Kidney (tissue), 14 donors: ENCODE results near the gene GFOD2. TPM values are rescaled to one million over a fixed set of nuclear protein-coding genes. Genes with fewer than 3 reads are reported as not detected.

ENCODE experiments used
- DNase-seq, 5 donors: peaks; one replicate each; pipeline ENCODE4 v3.0.0-alpha.2; 2013 to 2020
- FAIRE-seq: peaks from 2 replicates; lab custom pipeline; 2012; peaks lifted over from hg19 to GRCh38; lab: Jason Lieb, UNC
- H3K27ac ChIP-seq, 2 donors: one replicate each; pipeline ENCODE4 v1.7.0; 2013; ENCODE audit warnings: low read depth in 2 of 2, low read length in 2 of 2, inconsistent platforms in 1 of 2
- H3K27me3 ChIP-seq: one replicate; pipeline ENCODE4 v1.7.1; 2013; ENCODE audit warnings: low read length, inconsistent platforms; ENCODE audit not compliant: control insufficient read depth, insufficient read depth
- H3K36me3 ChIP-seq, 3 donors: one replicate each; pipeline versions ENCODE4 v1.7.0 to v1.7.1; 2013; ENCODE audit warnings: low read length in 3 of 3, control low read depth in 1 of 3, inconsistent platforms in 1 of 3; ENCODE audit not compliant: insufficient read depth in 3 of 3, control insufficient read depth in 2 of 3
- H3K4me1 ChIP-seq, 3 donors: one replicate each; pipeline versions ENCODE4 v1.7.0 to v1.7.1; 2013; ENCODE audit warnings: low read length in 3 of 3, inconsistent platforms in 1 of 3, low read depth in 1 of 3; ENCODE audit not compliant: control insufficient read depth in 2 of 3, insufficient read depth in 2 of 3
- H3K4me3 ChIP-seq, 3 donors: one replicate each; pipeline versions ENCODE4 v1.7.0 to v1.8.1; 2013; ENCODE audit warnings: low read length in 3 of 3, control low read depth in 1 of 3, inconsistent platforms in 1 of 3
- H3K9ac ChIP-seq, 3 donors: one replicate each; pipeline versions ENCODE4 v1.7.0 to v1.7.1; 2013; ENCODE audit warnings: low read length in 3 of 3, control low read depth in 1 of 3, inconsistent platforms in 1 of 3
- H3K9me3 ChIP-seq, 3 donors: one replicate each; pipeline versions ENCODE4 v1.7.0 to v1.7.1; 2013; ENCODE audit warnings: low read length in 3 of 3, control low read depth in 1 of 3, inconsistent platforms in 1 of 3; ENCODE audit not compliant: control insufficient read depth in 2 of 3, insufficient read depth in 1 of 3
- intact Hi-C: fragments of 100-400 bp; cut with DNase I; formaldehyde crosslinking; loops from one replicate; pipeline ENCODE4 v1.11.1; 2022
- polyA plus RNA-seq: library from polyadenylated mRNA; stranded (reverse); fragments of 350-450 nt; fragmentation: Illumina TruSeq; extraction: RNeasy Lipid Tissue Mini Kit (QIAGEN cat#74804); gene quantifications from one replicate; pipeline ENCODE4 v1.2.3, GENCODE V29; 2014; ENCODE audit warnings: low read depth, low replicate concordance; ENCODE audit not compliant: insufficient read depth
- total RNA-seq: library from RNA; stranded (reverse); fragmentation: NEBNext Ultra II Directional; extraction: Animal tissue kit (Norgen Biotek cat#: 25700); gene quantifications from one replicate; pipeline ENCODE4 v1.2.1, GENCODE V29; 2021
- TF ChIP-seq, protein P1 (sequence below): IDR thresholded peaks from 3 replicates; pipeline ENCODE4 v1.5.1; 2012; ENCODE audit warnings: mild to moderate bottlenecking, moderate library complexity, borderline replicate concordance; ENCODE audit not compliant: insufficient read depth; ENCODE audit errors: extremely low read depth
- donor health status: control.
- donor health status: control.
- donor health status: control.
- donor health status: control.
- donor health status: control.
- donor health status: DM: yes; HTN: yes; CAD: no.
- donor health status: Normal renal cell carcinoma (clear cell type).

The GFOD2 gene
- total and polyA plus RNA-seq, 2 donors from 2014 or later, result 14.5 to 24.5 TPM

DNA sequence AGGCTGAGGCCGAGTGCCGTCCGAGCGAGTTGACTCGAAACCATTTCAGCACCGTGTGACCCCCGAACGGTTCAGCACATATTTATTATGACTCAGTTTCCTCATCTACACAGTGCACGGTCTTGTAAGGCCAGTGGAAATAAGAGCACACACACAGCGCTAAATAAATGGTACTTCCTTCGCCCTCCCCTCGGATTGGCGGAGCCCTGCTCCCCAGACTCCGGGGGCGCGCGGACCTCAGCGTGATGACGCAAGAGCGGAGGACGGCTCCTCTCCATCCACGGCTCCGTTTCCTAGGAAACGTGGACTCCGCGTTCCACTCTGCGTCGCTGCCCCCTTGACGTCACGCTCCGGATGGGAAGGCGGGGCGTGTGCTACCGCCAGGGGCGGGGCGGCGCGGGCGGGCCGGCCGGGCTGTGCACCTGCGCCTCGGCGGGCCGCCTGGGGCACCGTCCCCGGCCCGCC lies 58.5 kb downstream of the GFOD2 start, which contains the start of gene PARD6A:
PARD6A (plus strand) TSS at position 397 of the 465 bp plus-strand sequence. CDS start 79 bp downstream, outside the sequence.
- peak within 1 kb of the TSS; percentile 57 to 90 (median 66) for H3K9ac ChIP-seq
- peaks cover 0 to 3% (median 0%) of the 10 kb centered on the region in 3 donors for H3K36me3 ChIP-seq
- intact Hi-C loops, result no loop called here
- H3K27me3 ChIP-seq, result no peaks in the 10 kb centered on the region
- peak within 1 kb of the TSS; percentile 93 to 97 for H3K27ac ChIP-seq
- H3K4me1 ChIP-seq, result peaks cover 0 to 21% (median 5%) of the 10 kb centered on the region in 3 donors
- no peaks in the 10 kb centered on the region for H3K9me3 ChIP-seq
- FAIRE-seq (no peak), DNase-seq (peak; percentile 93 to 99 (median 97))
- TF ChIP-seq, protein P1, sequence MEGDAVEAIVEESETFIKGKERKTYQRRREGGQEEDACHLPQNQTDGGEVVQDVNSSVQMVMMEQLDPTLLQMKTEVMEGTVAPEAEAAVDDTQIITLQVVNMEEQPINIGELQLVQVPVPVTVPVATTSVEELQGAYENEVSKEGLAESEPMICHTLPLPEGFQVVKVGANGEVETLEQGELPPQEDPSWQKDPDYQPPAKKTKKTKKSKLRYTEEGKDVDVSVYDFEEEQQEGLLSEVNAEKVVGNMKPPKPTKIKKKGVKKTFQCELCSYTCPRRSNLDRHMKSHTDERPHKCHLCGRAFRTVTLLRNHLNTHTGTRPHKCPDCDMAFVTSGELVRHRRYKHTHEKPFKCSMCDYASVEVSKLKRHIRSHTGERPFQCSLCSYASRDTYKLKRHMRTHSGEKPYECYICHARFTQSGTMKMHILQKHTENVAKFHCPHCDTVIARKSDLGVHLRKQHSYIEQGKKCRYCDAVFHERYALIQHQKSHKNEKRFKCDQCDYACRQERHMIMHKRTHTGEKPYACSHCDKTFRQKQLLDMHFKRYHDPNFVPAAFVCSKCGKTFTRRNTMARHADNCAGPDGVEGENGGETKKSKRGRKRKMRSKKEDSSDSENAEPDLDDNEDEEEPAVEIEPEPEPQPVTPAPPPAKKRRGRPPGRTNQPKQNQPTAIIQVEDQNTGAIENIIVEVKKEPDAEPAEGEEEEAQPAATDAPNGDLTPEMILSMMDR, result no peak
- H3K4me3 ChIP-seq, result peak within 1 kb of the TSS; percentile 88 to 99 (median 92)

DNA sequence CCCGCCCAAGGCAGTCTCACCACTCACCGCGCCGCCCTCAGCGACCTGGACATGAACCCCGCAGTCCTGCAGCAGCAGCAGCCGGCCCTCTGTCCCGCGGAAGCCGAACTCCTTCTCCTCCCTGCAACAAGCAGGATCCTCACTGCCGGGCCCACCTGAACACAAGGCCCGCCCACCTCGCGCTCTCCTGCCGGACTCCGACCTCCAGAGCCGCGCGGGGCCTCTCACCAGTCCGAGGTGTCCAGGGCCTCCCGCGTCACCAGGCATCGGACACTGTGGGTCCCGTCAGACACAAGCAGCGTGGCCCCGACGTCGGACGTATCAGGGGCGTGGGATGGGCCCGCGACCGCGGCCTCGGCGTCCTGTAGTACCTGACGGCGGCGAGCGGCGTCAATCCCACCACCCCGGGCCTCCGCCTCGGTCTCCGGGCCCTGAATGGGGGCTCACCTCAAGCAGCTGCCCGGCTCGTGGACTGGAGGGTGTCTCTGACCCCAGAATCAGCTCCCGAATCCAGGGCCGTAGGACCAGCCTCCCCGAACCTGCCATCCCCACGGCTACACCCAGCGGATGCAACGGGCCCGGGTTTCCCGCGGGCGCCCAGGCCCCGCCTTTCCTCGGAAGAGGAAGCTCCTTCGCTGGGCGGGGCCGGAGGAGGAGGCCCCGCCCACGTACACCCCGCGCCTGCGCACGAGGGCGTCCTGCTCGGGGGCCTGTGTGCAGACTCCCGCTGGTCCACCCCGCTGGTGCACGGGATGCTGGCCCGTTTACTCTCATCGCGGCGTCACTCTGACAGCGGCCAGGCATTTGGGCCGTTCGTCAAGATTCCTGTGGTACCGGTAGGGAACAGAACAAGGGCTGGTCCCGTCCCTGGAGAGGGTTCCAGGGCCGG lies 59.2 kb downstream of the GFOD2 start, which contains the start of gene ACD:
ACD (minus strand) TSS at position 586 of the 889 bp plus-strand sequence; CDS start at position 546, 40 bp downstream.
- peak within 1 kb of the TSS; percentile 88 to 99 (median 92) for H3K4me3 ChIP-seq
- no peaks in the 10 kb centered on the region for H3K27me3 ChIP-seq
- H3K27ac ChIP-seq, result peak within 1 kb of the TSS; percentile 93 to 97
- H3K9ac ChIP-seq, result peak within 1 kb of the TSS; percentile 57 to 90 (median 66)
- no peaks in the 10 kb centered on the region for H3K9me3 ChIP-seq
- no peak for FAIRE-seq
- TF ChIP-seq, protein P1, result peak; percentile 4
- peaks cover 0 to 3% (median 0%) of the 10 kb centered on the region in 3 donors for H3K36me3 ChIP-seq
- DNase-seq, result peak; percentile 92 to 98 (median 96)
- intact Hi-C loops, result no loop called here
- H3K4me1 ChIP-seq, result peaks cover 0 to 18% (median 3%) of the 10 kb centered on the region in 3 donors

DNA sequence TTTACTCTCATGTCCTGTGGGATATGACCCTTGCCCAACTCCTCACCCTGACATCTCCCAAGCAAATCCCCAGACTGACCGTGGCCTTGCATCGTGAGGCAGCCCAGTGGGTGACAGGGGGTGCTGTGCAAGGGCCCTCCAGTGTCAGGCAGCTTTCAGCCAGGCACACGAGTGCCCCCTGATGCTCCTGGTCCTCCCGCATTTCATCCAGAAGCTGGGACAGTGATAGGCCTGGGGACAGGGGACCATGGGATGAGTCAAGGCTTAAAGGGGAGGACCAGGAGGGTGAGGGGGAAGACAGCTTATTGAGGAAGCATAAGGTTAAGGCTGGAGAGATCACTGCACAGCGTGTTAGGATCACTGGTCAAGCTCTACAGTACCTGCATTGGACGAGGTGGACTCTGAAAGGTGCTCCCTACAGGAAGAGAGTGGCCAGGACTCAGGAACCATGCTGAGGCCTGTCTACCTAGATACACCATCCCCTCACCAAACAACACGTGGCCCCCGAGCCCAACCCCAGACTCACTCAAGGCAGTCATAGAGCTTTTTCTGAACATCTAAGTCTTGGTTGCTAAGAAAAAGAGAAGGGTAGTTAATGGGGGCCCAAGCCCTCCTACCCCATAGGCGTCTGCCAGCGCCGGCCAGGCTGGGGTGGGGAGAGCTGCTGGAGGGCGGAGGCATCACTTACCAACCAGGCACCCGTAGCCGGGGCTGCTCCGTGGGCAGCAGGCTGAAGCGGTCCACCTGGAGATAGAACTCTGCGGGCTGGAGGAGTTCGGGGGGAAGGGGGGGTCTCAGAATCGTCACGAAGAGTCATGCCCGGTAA lies 60.1 kb downstream of the GFOD2 start:
- H3K9me3 ChIP-seq, result no peaks in the 10 kb centered on the region
- DNase-seq (no peak), FAIRE-seq (no peak)
- TF ChIP-seq, protein P1, result no peak
- peaks cover 2% of the 10 kb centered on the region for H3K27me3 ChIP-seq
- H3K9ac ChIP-seq, result peak overlapping the region in 2 of 3 donors; percentile 57 to 62
- H3K36me3 ChIP-seq, result peaks cover 0 to 3% (median 0%) of the 10 kb centered on the region in 3 donors
- intact Hi-C loops, result no loop called here
- peak overlapping the region in 2 of 3 donors; percentile 92 to 99 for H3K4me3 ChIP-seq
- no peak overlapping the region for H3K27ac ChIP-seq
- peaks cover 0 to 18% (median 3%) of the 10 kb centered on the region in 3 donors for H3K4me1 ChIP-seq
